GF-D8 (cell line): ENCODE data around the gene PTPN7.
"Not testable (repeated sequence)": the region's sequence is repeated elsewhere in the genome, so short reads cannot be mapped to it uniquely, and the experiment has no call there.

Experiments used
- DNase-seq: peaks from one replicate; lab custom pipeline; 2025; lab: John Stamatoyannopoulos, UW

Gene PTPN7

GRCh38 chr1:202189001-202189790, 28.8 kb upstream of the PTPN7 start:
- DNase-seq, result no peak

GRCh38 chr1:202187697-202188407, 27.4 kb upstream of the PTPN7 start:
- DNase-seq, result no peak

- no peak for DNase-seq
These were observed 26.8 kb upstream of the PTPN7 start for GRCh38 chr1:202187041-202187671.

- no peak for DNase-seq
These were observed 25.9 kb upstream of the PTPN7 start for GRCh38 chr1:202186327-202186726.

GRCh38 chr1:202184750-202185460, 24.5 kb upstream of the PTPN7 start:
- peak; percentile 36 for DNase-seq

GRCh38 chr1:202182040-202182877, 21.9 kb upstream of the PTPN7 start:
- DNase-seq, result no peak

- no peak for DNase-seq
These were observed 21.2 kb upstream of the PTPN7 start for GRCh38 chr1:202181586-202181985.

GRCh38 chr1:202180751-202181139, 20.3 kb upstream of the PTPN7 start:
- not testable (repeated sequence) for DNase-seq

- no peak for DNase-seq
These were observed 19.7 kb upstream of the PTPN7 start for GRCh38 chr1:202179828-202180750.

- no peak for DNase-seq
These were observed 16.8 kb upstream of the PTPN7 start for GRCh38 chr1:202176949-202177927.

- DNase-seq, result no peak
These were observed 13.6 kb upstream of the PTPN7 start for GRCh38 chr1:202173993-202174392.

- DNase-seq, result no peak
These were observed 11.6 kb upstream of the PTPN7 start for GRCh38 chr1:202172015-202172355.

- DNase-seq, result no peak
These were observed 11.1 kb upstream of the PTPN7 start for GRCh38 chr1:202171292-202172014.

- DNase-seq, result peak; percentile 13
These were observed 10.3 kb upstream of the PTPN7 start for GRCh38 chr1:202170726-202171125.

- DNase-seq, result no peak
These were observed 8.5 kb upstream of the PTPN7 start for GRCh38 chr1:202168861-202169260.

- DNase-seq, result no peak
These were observed 7.5 kb upstream of the PTPN7 start for GRCh38 chr1:202167708-202168415.

GRCh38 chr1:202167054-202167453, 6.7 kb upstream of the PTPN7 start:
- not testable (repeated sequence) for DNase-seq
